ENCODE measurements around the gene TAF1C. TPM values are rescaled to one million over a fixed set of nuclear protein-coding genes. Genes with fewer than 3 reads are reported as not detected.

Gene TAF1C
- total and polyA plus RNA-seq, 2 of the 8 experiments (the other 6 are each of a cell fraction or from before 2014, with no cell fraction given) = 44.6 to 63.8 TPM

- Histone ChIP-seq H3K4me3 (ENCODE audit: extremely low read depth in 1 of 4, insufficient read depth in 2 of 4, low read depth in 3 of 4, low read length in 4 of 4) (no peak overlapping the region), H3K14ac (ENCODE audit: insufficient read length) (no peak overlapping the region), H2AFZ (ENCODE audit: low read length) (no peak overlapping the region), H3K56ac (replicated peaks; ENCODE audit: insufficient read length, low read depth, low read length) (no peak overlapping the region), H2BK15ac (ENCODE audit: low read length) (no peak overlapping the region), H2BK5ac (ENCODE audit: low read depth, low read length) (no peak overlapping the region), H3K23ac (ENCODE audit: insufficient read length) (no peak overlapping the region), H2BK12ac (ENCODE audit: low read depth, low read length) (no peak overlapping the region), H2BK120ac (replicated peaks; ENCODE audit: low read depth, low read length) (no peak overlapping the region), H3K18ac (ENCODE audit: extremely low read depth, low read length) (no peak overlapping the region), H4K5ac (ENCODE audit: insufficient read length, low read depth, low read length) (no peak overlapping the region), H3K27me3 (replicated peaks in 1 of 4; ENCODE audit: control insufficient read depth in 3 of 4, extremely low read depth in 1 of 4, insufficient read depth in 3 of 4, low read length in 3 of 4) (peaks cover 0 to 4% (median 2%) of the 10 kb centered on the region in 4 experiments; a peak in 2 of 7 replicates), H3K9me3 (ENCODE audit: insufficient read depth in 2 of 2, low read depth in 1 of 2, low read length in 1 of 2) (no peaks in the 10 kb centered on the region), H3K79me1 (ENCODE audit: low read depth, low read length) (peaks cover 13% of the 10 kb centered on the region), H3K79me2 (ENCODE audit: control insufficient read depth in 1 of 2, insufficient read depth in 2 of 2, low read length in 2 of 2) (peaks cover 5 to 74% of the 10 kb centered on the region in 2 experiments; a peak in 3 of 4 replicates), H4K8ac (ENCODE audit: extremely low read depth, insufficient read depth, low read length) (no peak overlapping the region; the same call in 1 of the 2 replicates), H3K4me1 (replicated peaks in 1 of 4; ENCODE audit: control insufficient read depth in 3 of 4, insufficient read depth in 4 of 4, low read length in 3 of 4) (peaks cover 10 to 25% (median 19%) of the 10 kb centered on the region in 4 experiments), H3K4ac (replicated peaks; ENCODE audit: insufficient read length, low read depth, low read length) (no peak overlapping the region), H4K20me1 (replicated peaks in 1 of 2; ENCODE audit: control insufficient read depth in 1 of 2, insufficient read depth in 2 of 2, low read length in 2 of 2) (peaks cover 3 to 13% of the 10 kb centered on the region in 2 experiments), H3K27ac (ENCODE audit: low read depth, low read length) (no peak overlapping the region), H3K9ac (replicated peaks in 1 of 4; ENCODE audit: extremely low read depth in 1 of 4, low read depth in 3 of 4, low read length in 3 of 4) (no peak overlapping the region), H3K36me3 (ENCODE audit: control insufficient read depth in 2 of 4, insufficient read depth in 4 of 4, low read length in 3 of 4) (peaks cover 0 to 3% (median 0%) of the 10 kb centered on the region in 4 experiments; a peak in 1 of 8 replicates), H4K91ac (replicated peaks; ENCODE audit: insufficient read length, low read length) (no peak overlapping the region), H3K23me2 (ENCODE audit: low read depth, low read length) (peaks cover 8% of the 10 kb centered on the region; the same call in 1 of the 2 replicates), H3K4me2 (ENCODE audit: insufficient read depth in 1 of 2, low read depth in 2 of 2, low read length in 2 of 2) (peak overlapping the region in 1 of 2 experiments; percentile 13; a peak in 1 of 4 replicates), H2BK20ac (ENCODE audit: low read length) (no peak overlapping the region), H2AK5ac (ENCODE audit: low read depth, low read length) (no peak overlapping the region)
- ChIA-PET CTCF (ENCODE audit: partially characterized antibody) (interaction anchor here (0.6 to 4.9 kb wide), 18 partner anchors 10 to 1095 kb away, joined by 3 to 44 read pairs (median 3); partner anchors contain the start of gene MBTPS1), POLR2A (ENCODE audit: partially characterized antibody) (interaction anchor here (1.4 to 2.7 kb wide), 2 partner anchors 24 to 27 kb away, joined by 5 to 9 read pairs; partner anchors contain the start of gene MBTPS1)
- 72% methylated on average over 13 of the region's 13 CpGs; no CpG with 5 or more reads in 1 of the 2 experiments for WGBS, 2 experiments (ENCODE audit: extremely low coverage in 1 of 2, insufficient coverage in 1 of 2, insufficient read length in 1 of 2, insufficient replicate concordance in 2 of 2, low coverage in 1 of 2, low lambda C conversion rate in 2 of 2, missing lambda C conversion rate in 1 of 2)
- FAIRE-seq (no peak), DNase-seq (ENCODE audit: low read depth in 1 of 2, low spot score in 2 of 2) (no peak)
- TF ChIP-seq SP4 (IDR thresholded peaks at IDR 0.05; ENCODE audit: low read length) = no peak
- TF ChIP-seq HDAC2 (IDR thresholded peaks at IDR 0.05; ENCODE audit: borderline replicate concordance in 1 of 2, low read depth in 2 of 2, low read length in 2 of 2) = no peak
- TF ChIP-seq NRF1 (IDR thresholded peaks at IDR 0.05; ENCODE audit: low read depth, low read length) = no peak
- TF ChIP-seq E2F6 (IDR thresholded peaks at IDR 0.05) = peak; percentile 22; the same call in 1 of the 2 replicates
- peak; percentile 59 for TF ChIP-seq MAX (IDR thresholded peaks at IDR 0.05)
- no peak for TF ChIP-seq TCF12 (IDR thresholded peaks at IDR 0.05; ENCODE audit: low read depth, low read length)
- TF ChIP-seq, protein P1, sequence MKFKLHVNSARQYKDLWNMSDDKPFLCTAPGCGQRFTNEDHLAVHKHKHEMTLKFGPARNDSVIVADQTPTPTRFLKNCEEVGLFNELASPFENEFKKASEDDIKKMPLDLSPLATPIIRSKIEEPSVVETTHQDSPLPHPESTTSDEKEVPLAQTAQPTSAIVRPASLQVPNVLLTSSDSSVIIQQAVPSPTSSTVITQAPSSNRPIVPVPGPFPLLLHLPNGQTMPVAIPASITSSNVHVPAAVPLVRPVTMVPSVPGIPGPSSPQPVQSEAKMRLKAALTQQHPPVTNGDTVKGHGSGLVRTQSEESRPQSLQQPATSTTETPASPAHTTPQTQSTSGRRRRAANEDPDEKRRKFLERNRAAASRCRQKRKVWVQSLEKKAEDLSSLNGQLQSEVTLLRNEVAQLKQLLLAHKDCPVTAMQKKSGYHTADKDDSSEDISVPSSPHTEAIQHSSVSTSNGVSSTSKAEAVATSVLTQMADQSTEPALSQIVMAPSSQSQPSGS (IDR thresholded peaks at IDR 0.05; ENCODE audit: low read length) = no peak
- TF ChIP-seq SUZ12 (IDR thresholded peaks at IDR 0.05; ENCODE audit: low read length) = no peak
These were observed 45.6 kb downstream of the TAF1C start for GRCh38 chr16:84141143-84141670.
